NCI-H1092 treated with DMSO at 0.1 percent for 48 hours (cell line): ENCODE results near the gene FIZ1.
A peak's percentile ranks its signal among the peaks of the same experiment; 100 is the strongest.

ENCODE experiments used
- DNase-seq: peaks from one replicate; lab custom pipeline; 2025; lab: John Stamatoyannopoulos, UW

Gene FIZ1

GRCh38 chr19:55599468-55599841 lies at the start of gene FIZ1:
Gene FIZ1 (minus strand): TSS chr19:55599517. CDS start chr19:55597865, 1,652 bp downstream.
- peak; percentile 97 for DNase-seq

GRCh38 chr19:55648585-55649267 lies 49.4 kb upstream of the FIZ1 start:
- no peak for DNase-seq

- peak; percentile 60 for DNase-seq
Measured at GRCh38 chr19:55647732-55648584, 48.6 kb upstream of the FIZ1 start, which contains the start of gene CCDC106. Gene CCDC106 (plus strand): TSS chr19:55648212. CDS start chr19:55649047, 835 bp downstream.

GRCh38 chr19:55646889-55647731 lies 47.8 kb upstream of the FIZ1 start:
- no peak for DNase-seq

GRCh38 chr19:55645512-55645881 lies 46.2 kb upstream of the FIZ1 start:
- DNase-seq, result no peak

GRCh38 chr19:55644842-55645511 lies 45.7 kb upstream of the FIZ1 start:
- no peak for DNase-seq

GRCh38 chr19:55644191-55644833 lies 45.0 kb upstream of the FIZ1 start:
- no peak for DNase-seq

GRCh38 chr19:55643887-55644176 lies 44.5 kb upstream of the FIZ1 start:
- DNase-seq, result no peak

- DNase-seq, result peak; percentile 52
Measured at GRCh38 chr19:55643003-55643886, 43.9 kb upstream of the FIZ1 start, which contains the start of gene ZNF581. Gene ZNF581 (plus strand): TSS chr19:55643649. CDS start chr19:55644572, 923 bp downstream.

GRCh38 chr19:55642153-55643002 lies 43.1 kb upstream of the FIZ1 start:
- DNase-seq, result no peak

GRCh38 chr19:55641426-55642152 lies 42.3 kb upstream of the FIZ1 start:
- DNase-seq, result no peak

GRCh38 chr19:55640577-55641425 lies 41.5 kb upstream of the FIZ1 start, which contains the start of gene ZNF580:
Gene ZNF580 (plus strand): TSS chr19:55641002. CDS start chr19:55642509, 1,507 bp downstream.
- peak; percentile 55 for DNase-seq

GRCh38 chr19:55640043-55640576 lies 40.8 kb upstream of the FIZ1 start:
- peak; percentile 42 for DNase-seq

GRCh38 chr19:55638864-55639359 lies 39.6 kb upstream of the FIZ1 start:
- no peak for DNase-seq

GRCh38 chr19:55637534-55637933 lies 38.2 kb upstream of the FIZ1 start:
- no peak for DNase-seq

GRCh38 chr19:55636723-55637122 lies 37.4 kb upstream of the FIZ1 start:
- DNase-seq, result no peak

GRCh38 chr19:55635856-55636440 lies 36.6 kb upstream of the FIZ1 start:
- no peak for DNase-seq
